Astrocyte (in vitro differentiated cells and primary cell): ENCODE results near the gene ASB16. TPM values are rescaled to one million over a fixed set of nuclear protein-coding genes. Genes with fewer than 3 reads are reported as not detected.

Source experiments
- DNase-seq: peaks from one replicate; pipeline ENCODE4 v3.0.0-alpha.2; 2010; ENCODE audit warnings: low read depth
- FAIRE-seq: peaks from 2 replicates; lab custom pipeline; 2011; peaks lifted over from hg19 to GRCh38; lab: Jason Lieb, UNC
- H2AFZ ChIP-seq: 2 replicates; pipeline ENCODE4 v1.6.0; 2012; ENCODE audit warnings: low read depth, low read length, inconsistent platforms
- H3K27ac ChIP-seq: 2 replicates; pipeline ENCODE4 v1.5.1; 2011; ENCODE audit warnings: low read depth, low read length, inconsistent platforms
- H3K27me3 ChIP-seq: 2 replicates; pipeline ENCODE4 v1.6.0; 2011; ENCODE audit warnings: low read length, inconsistent platforms; ENCODE audit not compliant: insufficient read depth
- H3K36me3 ChIP-seq: 2 replicates; pipeline ENCODE4 v1.5.1; 2011; ENCODE audit warnings: low read length, inconsistent platforms; ENCODE audit not compliant: insufficient read depth
- H3K4me1 ChIP-seq: 2 replicates; pipeline ENCODE4 v1.5.1; 2011; ENCODE audit warnings: low read length, inconsistent platforms; ENCODE audit not compliant: insufficient read depth
- H3K4me2 ChIP-seq: 2 replicates; pipeline ENCODE4 v1.6.0; 2012; ENCODE audit warnings: low read length, inconsistent platforms
- H3K4me3 ChIP-seq: 2 replicates; pipeline ENCODE4 v1.5.1; 2011; ENCODE audit warnings: low read depth, mild to moderate bottlenecking, low read length, inconsistent platforms; ENCODE audit not compliant: insufficient read depth
- H3K79me2 ChIP-seq: 2 replicates; pipeline ENCODE4 v1.6.0; 2012; ENCODE audit warnings: mild to moderate bottlenecking, low read length, inconsistent platforms; ENCODE audit not compliant: insufficient read depth
- H3K9ac ChIP-seq: 2 replicates; pipeline ENCODE4 v1.6.0; 2012; ENCODE audit warnings: mild to moderate bottlenecking, low read length, inconsistent platforms
- H3K9me3 ChIP-seq: 2 replicates; pipeline ENCODE4 v1.5.1; 2012; ENCODE audit warnings: low read depth, mild to moderate bottlenecking, low read length, inconsistent platforms; ENCODE audit not compliant: insufficient read depth
- H4K20me1 ChIP-seq: 2 replicates; pipeline ENCODE4 v1.6.0; 2012; ENCODE audit warnings: low read length, inconsistent platforms; ENCODE audit not compliant: insufficient read depth
- H3K27ac Mint-ChIP-seq: one replicate; pipeline ENCODE4 v1.8.0; 2021; ENCODE audit warnings: mild to moderate bottlenecking, mixed read lengths; ENCODE audit not compliant: unreplicated experiment
- H3K27me3 Mint-ChIP-seq: one replicate; pipeline ENCODE4 v1.8.0; 2021; ENCODE audit warnings: low read depth, mixed read lengths; ENCODE audit not compliant: unreplicated experiment
- H3K36me3 Mint-ChIP-seq: one replicate; pipeline ENCODE4 v1.8.0; 2021; ENCODE audit warnings: low read depth, mixed read lengths; ENCODE audit not compliant: unreplicated experiment
- H3K4me1 Mint-ChIP-seq: one replicate; pipeline ENCODE4 v1.8.0; 2021; ENCODE audit warnings: low read depth, mixed read lengths; ENCODE audit not compliant: unreplicated experiment
- H3K4me3 Mint-ChIP-seq: one replicate; pipeline ENCODE4 v1.8.0; 2021; ENCODE audit warnings: mild to moderate bottlenecking, moderate library complexity, mixed read lengths; ENCODE audit not compliant: unreplicated experiment
- H3K9me3 Mint-ChIP-seq: one replicate; pipeline ENCODE4 v1.8.0; 2021; ENCODE audit warnings: mild to moderate bottlenecking, mixed read lengths; ENCODE audit not compliant: unreplicated experiment
- EZH2 ChIP-seq: IDR thresholded peaks from 2 replicates; pipeline ENCODE4 v1.6.1; 2012; ENCODE audit warnings: mild to moderate bottlenecking, low read length, inconsistent platforms; ENCODE audit not compliant: insufficient read depth
- total RNA-seq: library from RNA; stranded (reverse); gene quantifications from 2 replicates; pipeline ENCODE4 v1.2.1, GENCODE V29; 2021
- TF ChIP-seq, protein P1 (sequence below): IDR thresholded peaks from 2 replicates; pipeline ENCODE4 v1.5.1; 2011; ENCODE audit warnings: low read depth, mild to moderate bottlenecking, inconsistent platforms, low read length, moderate library complexity; ENCODE audit not compliant: insufficient read depth

ASB16 gene
- total RNA-seq, 1 donor from 2014 or later = not detected

DNA sequence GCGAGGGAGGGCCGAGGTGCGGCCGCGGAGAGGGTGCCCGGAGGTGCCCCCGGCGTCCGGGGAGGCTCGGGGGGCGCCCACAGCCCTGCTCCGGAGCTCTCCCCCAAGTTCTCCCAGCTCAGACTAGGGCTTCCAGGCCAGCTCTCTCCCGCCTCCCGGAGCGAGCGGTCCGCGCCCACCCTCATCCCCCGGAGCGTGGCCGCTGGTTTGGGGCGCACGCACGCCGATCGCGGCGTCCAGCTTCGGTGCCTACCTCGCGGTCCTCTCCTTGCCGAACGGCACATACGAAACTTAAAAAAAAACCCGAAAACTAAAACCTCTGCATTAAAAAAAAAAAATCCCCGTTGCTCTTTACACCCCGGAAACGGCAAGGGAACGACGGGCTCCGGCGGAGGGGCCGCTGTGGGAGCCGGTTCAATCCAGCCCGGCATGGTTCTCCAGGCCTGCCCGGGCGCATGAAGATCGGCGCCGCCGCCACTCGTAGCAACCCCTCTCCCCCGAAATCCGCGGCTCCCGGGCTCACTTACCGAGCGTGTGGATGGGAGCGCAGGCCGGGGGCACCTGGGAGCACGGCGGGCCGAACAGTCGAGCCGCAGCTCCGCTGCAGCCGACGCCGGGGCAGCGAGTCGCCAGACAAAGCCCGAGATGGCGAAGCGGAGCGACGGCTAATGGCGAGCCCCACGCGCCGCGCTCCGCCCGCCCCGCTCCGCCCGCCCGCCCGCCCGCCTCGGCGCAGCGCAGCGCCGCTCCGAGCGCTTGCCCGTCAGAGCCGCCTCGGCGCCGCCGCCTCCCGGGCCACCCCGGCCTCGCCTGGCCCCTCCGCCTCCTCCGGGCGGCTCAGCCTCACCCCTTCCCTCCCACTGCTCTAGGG lies 49.9 kb downstream of the ASB16 start:
- Histone ChIP-seq H3K79me2 (peaks cover 55% of the 10 kb centered on the region), H3K27ac (peak overlapping the region; percentile 73), H3K36me3 (peaks cover 18% of the 10 kb centered on the region), H3K9ac (peak overlapping the region; percentile 90), H4K20me1 (peaks cover 40% of the 10 kb centered on the region), H3K9me3 (no peaks in the 10 kb centered on the region), H3K4me1 (peaks cover 30% of the 10 kb centered on the region), H3K4me3 (peak overlapping the region; percentile 76), H3K27me3 (no peaks in the 10 kb centered on the region), H3K4me2 (peak overlapping the region; percentile 98), H2AFZ (peak overlapping the region; percentile 41)
- no peak for TF ChIP-seq EZH2
- TF ChIP-seq, protein P1, sequence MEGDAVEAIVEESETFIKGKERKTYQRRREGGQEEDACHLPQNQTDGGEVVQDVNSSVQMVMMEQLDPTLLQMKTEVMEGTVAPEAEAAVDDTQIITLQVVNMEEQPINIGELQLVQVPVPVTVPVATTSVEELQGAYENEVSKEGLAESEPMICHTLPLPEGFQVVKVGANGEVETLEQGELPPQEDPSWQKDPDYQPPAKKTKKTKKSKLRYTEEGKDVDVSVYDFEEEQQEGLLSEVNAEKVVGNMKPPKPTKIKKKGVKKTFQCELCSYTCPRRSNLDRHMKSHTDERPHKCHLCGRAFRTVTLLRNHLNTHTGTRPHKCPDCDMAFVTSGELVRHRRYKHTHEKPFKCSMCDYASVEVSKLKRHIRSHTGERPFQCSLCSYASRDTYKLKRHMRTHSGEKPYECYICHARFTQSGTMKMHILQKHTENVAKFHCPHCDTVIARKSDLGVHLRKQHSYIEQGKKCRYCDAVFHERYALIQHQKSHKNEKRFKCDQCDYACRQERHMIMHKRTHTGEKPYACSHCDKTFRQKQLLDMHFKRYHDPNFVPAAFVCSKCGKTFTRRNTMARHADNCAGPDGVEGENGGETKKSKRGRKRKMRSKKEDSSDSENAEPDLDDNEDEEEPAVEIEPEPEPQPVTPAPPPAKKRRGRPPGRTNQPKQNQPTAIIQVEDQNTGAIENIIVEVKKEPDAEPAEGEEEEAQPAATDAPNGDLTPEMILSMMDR = no peak
- peak overlapping the region; percentile 75 for H3K27ac Mint-ChIP-seq
- H3K4me3 Mint-ChIP-seq = peak overlapping the region; percentile 92
- H3K27me3 Mint-ChIP-seq = no peaks in the 10 kb centered on the region
- FAIRE-seq = no peak
- H3K9me3 Mint-ChIP-seq = no peaks in the 10 kb centered on the region
- H3K4me1 Mint-ChIP-seq = peaks cover 13% of the 10 kb centered on the region
- H3K36me3 Mint-ChIP-seq = peaks cover 7% of the 10 kb centered on the region
- no peak for DNase-seq

GRCh38 chr17:44221084-44221861 lies 50.8 kb downstream of the ASB16 start:
- TF ChIP-seq, protein P1 = no peak
- no peak for TF ChIP-seq EZH2
- H4K20me1 ChIP-seq = peaks cover 32% of the 10 kb centered on the region
- H3K27ac Mint-ChIP-seq = peak overlapping the region; percentile 70
- peaks cover 13% of the 10 kb centered on the region for H3K4me1 Mint-ChIP-seq
- peak overlapping the region; percentile 77 for H2AFZ ChIP-seq
- peak; percentile 81 for DNase-seq
- no peaks in the 10 kb centered on the region for H3K27me3 Mint-ChIP-seq
- H3K79me2 ChIP-seq = peaks cover 46% of the 10 kb centered on the region
- H3K36me3 ChIP-seq = peaks cover 11% of the 10 kb centered on the region
- no peaks in the 10 kb centered on the region for H3K9me3 Mint-ChIP-seq
- FAIRE-seq = no peak
- H3K4me3 Mint-ChIP-seq = peak overlapping the region; percentile 92
- H3K4me1 ChIP-seq = peaks cover 30% of the 10 kb centered on the region
- H3K27me3 ChIP-seq = no peaks in the 10 kb centered on the region
- H3K9ac ChIP-seq = peak overlapping the region; percentile 83
- H3K27ac ChIP-seq = peak overlapping the region; percentile 73
- peaks cover 5% of the 10 kb centered on the region for H3K36me3 Mint-ChIP-seq
- H3K9me3 ChIP-seq = no peaks in the 10 kb centered on the region
- H3K4me3 ChIP-seq = peak overlapping the region; percentile 76
- peak overlapping the region; percentile 98 for H3K4me2 ChIP-seq
